Germinal center (tissue), 1 donor: ENCODE measurements around the gene EFEMP2.

ENCODE experiments used
- DNase-seq: peaks from one replicate; pipeline ENCODE4 v3.0.0; 2012; ENCODE audit warnings: mixed read lengths, low spot score

Gene EFEMP2

GRCh38 chr11:65821107-65821506 is 51.5 kb downstream of the EFEMP2 start:
- no peak for DNase-seq

GRCh38 chr11:65817835-65818680 is 54.5 kb downstream of the EFEMP2 start:
- DNase-seq = peak; percentile 93

DNA sequence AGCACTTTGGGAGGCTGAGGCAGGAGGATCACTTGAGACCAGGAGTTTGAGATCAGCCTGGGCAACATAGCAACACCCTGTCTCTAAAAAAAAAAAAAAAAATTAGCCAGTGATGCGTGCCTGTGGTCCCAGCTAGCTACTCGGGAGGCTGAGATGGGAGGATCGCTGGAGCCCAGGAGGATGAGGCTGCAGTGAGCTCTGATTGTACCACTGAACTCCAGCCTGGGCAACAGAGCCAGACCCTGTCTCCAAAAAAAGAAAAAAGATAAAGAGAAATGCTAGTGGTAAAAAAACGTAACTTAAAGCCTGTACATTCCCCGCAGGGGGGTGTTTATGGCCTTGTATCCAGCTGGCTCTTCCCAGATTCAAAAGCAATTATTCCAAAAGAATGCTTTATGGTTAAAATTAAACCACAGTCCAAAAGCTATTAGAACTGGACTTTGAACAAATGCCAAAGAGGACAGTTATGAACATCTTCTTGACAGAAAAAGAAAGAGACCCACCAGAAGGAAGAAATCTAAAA is 55.2 kb downstream of the EFEMP2 start:
- no peak for DNase-seq

- DNase-seq = no peak
These were observed 55.9 kb downstream of the EFEMP2 start for GRCh38 chr11:65816696-65817095.
